ENCODE results near the gene TECR.

The TECR gene

DNA sequence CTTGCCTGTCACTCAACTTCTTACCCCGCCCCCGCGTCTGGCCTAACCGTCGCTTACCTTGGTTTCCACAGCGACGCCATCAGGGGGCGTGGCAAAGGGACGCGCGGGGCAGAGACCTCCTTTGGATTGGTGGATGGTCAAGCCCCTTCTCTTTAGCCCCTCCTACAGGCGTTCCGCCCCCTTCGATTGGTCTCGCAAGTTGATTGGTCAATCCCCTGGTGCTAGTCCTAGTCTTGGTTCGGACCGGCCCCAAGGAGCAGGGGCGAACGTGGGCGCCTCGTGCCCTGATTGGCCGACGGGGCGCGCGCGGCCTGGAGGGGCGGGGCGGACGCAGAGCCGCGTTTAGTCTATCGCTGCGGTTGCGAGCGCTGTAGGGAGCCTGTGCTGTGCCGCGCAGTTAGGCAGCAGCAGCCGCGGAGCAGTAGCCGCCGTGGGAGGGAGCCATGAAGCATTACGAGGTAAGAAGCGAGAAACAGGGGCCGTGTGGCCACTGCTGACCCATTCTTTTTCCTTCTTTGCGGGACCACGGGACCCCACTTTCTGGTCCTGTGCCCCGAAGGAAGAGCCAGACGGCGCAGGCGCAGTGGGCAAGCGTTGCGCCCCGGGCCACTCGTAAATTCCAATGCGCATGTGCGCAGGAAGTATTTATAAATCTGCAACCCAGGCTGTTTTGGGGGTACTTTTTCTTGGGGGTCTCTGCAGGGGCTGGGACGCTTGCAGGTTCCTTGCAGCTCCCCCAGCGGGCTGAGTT is at the start of gene TECR:
TSS of gene TECR (plus strand) at position 341 of the 751 bp plus-strand sequence. CDS start at position 444, 103 bp downstream.
- H3K4me3 ChIP-seq (ENCODE audit: low read depth, low read length) = peak within 1 kb of the TSS; percentile 73
- peak within 1 kb of the TSS; percentile 94 for H3K27ac ChIP-seq
- peaks cover 16% of the 10 kb centered on the region for H3K36me3 ChIP-seq
- TF ChIP-seq, protein P1, sequence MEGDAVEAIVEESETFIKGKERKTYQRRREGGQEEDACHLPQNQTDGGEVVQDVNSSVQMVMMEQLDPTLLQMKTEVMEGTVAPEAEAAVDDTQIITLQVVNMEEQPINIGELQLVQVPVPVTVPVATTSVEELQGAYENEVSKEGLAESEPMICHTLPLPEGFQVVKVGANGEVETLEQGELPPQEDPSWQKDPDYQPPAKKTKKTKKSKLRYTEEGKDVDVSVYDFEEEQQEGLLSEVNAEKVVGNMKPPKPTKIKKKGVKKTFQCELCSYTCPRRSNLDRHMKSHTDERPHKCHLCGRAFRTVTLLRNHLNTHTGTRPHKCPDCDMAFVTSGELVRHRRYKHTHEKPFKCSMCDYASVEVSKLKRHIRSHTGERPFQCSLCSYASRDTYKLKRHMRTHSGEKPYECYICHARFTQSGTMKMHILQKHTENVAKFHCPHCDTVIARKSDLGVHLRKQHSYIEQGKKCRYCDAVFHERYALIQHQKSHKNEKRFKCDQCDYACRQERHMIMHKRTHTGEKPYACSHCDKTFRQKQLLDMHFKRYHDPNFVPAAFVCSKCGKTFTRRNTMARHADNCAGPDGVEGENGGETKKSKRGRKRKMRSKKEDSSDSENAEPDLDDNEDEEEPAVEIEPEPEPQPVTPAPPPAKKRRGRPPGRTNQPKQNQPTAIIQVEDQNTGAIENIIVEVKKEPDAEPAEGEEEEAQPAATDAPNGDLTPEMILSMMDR (IDR thresholded peaks at IDR 0.05; ENCODE audit: low read depth, low read length) = no peak
- no peaks in the 10 kb centered on the region for H3K27me3 ChIP-seq (ENCODE audit: insufficient read depth, low read depth, severe bottlenecking)
- DNase-seq = peak; percentile 100
- H3K9me3 ChIP-seq (ENCODE audit: severe bottlenecking) = no peaks in the 10 kb centered on the region

DNA sequence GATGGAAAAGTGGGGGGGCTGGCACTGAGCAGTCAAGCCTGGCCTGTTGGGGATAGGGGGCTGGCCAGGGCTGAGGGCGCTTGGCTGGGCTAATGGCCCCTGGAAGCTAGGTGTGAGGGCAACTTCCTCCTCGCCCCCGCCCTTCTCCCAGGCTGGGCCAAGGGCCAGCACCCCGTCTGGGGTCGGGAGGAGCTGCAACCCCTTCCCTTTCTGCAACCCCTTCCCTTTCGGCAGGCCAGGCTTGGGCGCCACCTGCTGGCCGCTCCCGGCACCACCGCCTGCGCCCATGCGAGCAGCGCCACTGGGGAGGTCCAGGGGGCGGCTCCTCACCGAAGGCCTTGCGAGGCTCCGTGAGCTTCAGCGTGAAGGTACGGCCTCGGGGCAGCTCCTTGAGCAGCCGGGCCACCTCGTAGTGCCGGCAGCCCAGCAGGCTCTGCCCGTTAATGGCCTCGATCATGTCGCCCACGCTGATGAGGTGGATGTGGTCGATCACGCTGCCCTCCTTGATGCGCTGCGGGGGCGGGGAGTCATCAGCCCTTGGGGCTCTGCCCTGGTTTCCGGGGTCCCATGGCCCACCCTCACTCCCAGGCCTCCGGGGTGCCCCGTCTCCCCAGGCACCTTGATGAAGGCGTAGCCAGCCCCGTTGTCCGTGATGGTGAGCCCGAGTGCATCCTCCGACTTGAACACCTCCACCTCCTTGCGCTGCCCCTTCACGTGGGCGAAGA is 49.3 kb upstream of the TECR start:
- Histone ChIP-seq H3K4me3 (ENCODE audit: low read depth, low read length) (no peak overlapping the region), H3K27me3 (ENCODE audit: insufficient read depth, low read depth, severe bottlenecking) (no peaks in the 10 kb centered on the region), H3K27ac (no peak overlapping the region; the same call in 1 of the 2 replicates), H3K36me3 (peaks cover 35% of the 10 kb centered on the region), H3K9me3 (ENCODE audit: severe bottlenecking) (no peaks in the 10 kb centered on the region)
- TF ChIP-seq, protein P1 (IDR thresholded peaks at IDR 0.05; ENCODE audit: low read depth, low read length) = peak; percentile 96
- DNase-seq = peak; percentile 67

DNA sequence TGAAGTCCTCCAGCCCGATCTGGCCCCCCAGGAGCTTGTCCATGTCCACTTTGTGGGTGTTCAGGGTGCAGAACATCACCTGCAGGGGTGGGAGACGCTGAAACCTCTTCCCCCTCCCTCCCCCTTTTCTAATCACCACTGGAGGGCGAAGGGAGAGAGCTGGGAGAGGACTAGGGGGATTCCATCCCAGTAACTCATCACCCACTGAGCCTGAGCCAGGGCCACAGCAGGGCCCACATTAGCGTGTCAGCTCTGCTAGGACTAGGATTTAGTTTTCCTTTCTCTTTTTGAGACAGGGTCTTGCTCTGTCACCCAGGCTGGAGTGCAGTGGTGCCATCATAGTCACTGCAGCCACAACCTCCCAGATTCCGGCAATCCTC is 48.7 kb upstream of the TECR start:
- Histone ChIP-seq H3K4me3 (ENCODE audit: low read depth, low read length) (no peak overlapping the region), H3K27ac (no peak overlapping the region), H3K9me3 (ENCODE audit: severe bottlenecking) (no peaks in the 10 kb centered on the region), H3K36me3 (peaks cover 35% of the 10 kb centered on the region), H3K27me3 (ENCODE audit: insufficient read depth, low read depth, severe bottlenecking) (no peaks in the 10 kb centered on the region)
- DNase-seq = no peak
- TF ChIP-seq, protein P1 (IDR thresholded peaks at IDR 0.05; ENCODE audit: low read depth, low read length) = no peak

GRCh38 chr19:14482172-14482941 is 47.0 kb upstream of the TECR start:
- no peaks in the 10 kb centered on the region for H3K9me3 ChIP-seq (ENCODE audit: severe bottlenecking)
- TF ChIP-seq, protein P1 (IDR thresholded peaks at IDR 0.05; ENCODE audit: low read depth, low read length) = no peak
- H3K36me3 ChIP-seq = peaks cover 39% of the 10 kb centered on the region
- H3K27ac ChIP-seq = no peak overlapping the region
- H3K27me3 ChIP-seq (ENCODE audit: insufficient read depth, low read depth, severe bottlenecking) = no peaks in the 10 kb centered on the region
- DNase-seq = no peak
- H3K4me3 ChIP-seq (ENCODE audit: low read depth, low read length) = no peak overlapping the region

- H3K36me3 ChIP-seq = peaks cover 19% of the 10 kb centered on the region
- no peaks in the 10 kb centered on the region for H3K27me3 ChIP-seq (ENCODE audit: insufficient read depth, low read depth, severe bottlenecking)
- no peak overlapping the region for H3K27ac ChIP-seq
- TF ChIP-seq, protein P1 (IDR thresholded peaks at IDR 0.05; ENCODE audit: low read depth, low read length) = no peak
- no peaks in the 10 kb centered on the region for H3K9me3 ChIP-seq (ENCODE audit: severe bottlenecking)
- H3K4me3 ChIP-seq (ENCODE audit: low read depth, low read length) = no peak overlapping the region
- no peak for DNase-seq
Measured at GRCh38 chr19:14487370-14488125, 41.8 kb upstream of the TECR start.
